Stimulated activated CD4-positive, alpha-beta T cell treated with anti-CD3 and anti-CD28 coated beads, Interleukin-15, amount 100 ng/mL, for 48 hours (primary cell): ENCODE measurements around the gene SOX15.
"Not testable (repeated sequence)": the region's sequence is repeated elsewhere in the genome, so short reads cannot be mapped to it uniquely, and the experiment has no call there.

Source experiments
- DNase-seq, 2 donors: peaks; one replicate each; pipeline ENCODE4 v3.0.0-alpha.2; 2020; ENCODE audit warnings: low read depth in 2 of 2

Gene SOX15

DNA sequence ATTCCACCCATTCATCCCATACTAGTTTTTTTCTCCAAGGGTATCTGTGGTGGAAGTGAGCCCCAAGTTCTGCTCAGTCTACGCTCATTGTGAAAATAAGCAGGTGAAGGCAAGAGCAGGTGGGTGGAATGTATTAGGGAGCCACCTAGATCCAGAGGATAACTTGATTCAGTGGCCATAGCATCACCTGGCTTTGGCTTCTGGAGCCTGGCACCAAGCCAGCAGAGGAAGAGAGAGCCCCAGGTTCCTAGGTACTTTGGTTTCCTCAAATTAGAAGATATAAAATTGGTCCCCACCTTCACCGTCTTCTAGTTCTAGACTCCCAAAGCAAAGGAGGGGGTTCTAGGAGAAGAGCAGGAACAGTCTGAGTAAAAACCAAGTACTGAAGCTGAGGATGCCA is 20.7 kb upstream of the SOX15 start:
- DNase-seq: no peak

DNA sequence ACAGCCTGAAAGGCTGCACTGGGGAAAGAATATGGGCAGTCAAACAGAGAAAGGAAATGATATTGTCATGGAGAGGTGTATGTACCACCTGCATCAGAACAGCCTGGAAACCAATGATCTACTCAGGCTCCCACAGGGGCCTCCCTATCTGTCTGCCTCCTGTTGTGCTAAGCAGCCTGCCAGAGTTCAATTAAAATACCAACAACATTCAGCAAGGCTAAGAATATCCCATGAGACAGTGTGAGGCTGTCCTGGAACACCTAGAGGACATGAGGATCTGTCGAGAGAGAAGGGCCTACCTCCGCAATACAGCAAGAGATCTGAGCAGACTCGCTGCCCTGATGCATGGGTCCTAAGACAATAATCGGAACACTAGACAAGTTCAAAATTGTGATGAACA is 16.4 kb upstream of the SOX15 start:
- DNase-seq: no peak

DNA sequence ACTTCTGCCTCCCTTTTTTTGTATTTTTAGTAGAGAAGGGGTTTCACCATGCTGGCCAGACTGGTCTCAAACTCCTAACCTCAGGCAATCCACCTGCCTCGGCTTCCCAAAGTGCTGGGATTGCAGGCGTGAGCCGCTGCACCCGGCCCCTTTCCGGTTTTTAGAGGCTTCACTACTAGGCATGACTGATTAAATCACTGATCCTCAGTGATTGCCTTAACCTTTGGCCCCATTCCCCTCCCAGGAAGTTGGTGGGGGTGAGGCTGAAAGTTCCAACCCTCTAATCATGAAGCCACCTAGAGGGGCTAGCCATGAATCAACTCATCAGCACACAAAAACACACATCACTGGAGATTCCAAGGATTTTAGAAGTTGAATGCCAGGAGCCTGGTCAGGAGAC is 7.7 kb upstream of the SOX15 start:
- DNase-seq: not testable (repeated sequence)

DNA sequence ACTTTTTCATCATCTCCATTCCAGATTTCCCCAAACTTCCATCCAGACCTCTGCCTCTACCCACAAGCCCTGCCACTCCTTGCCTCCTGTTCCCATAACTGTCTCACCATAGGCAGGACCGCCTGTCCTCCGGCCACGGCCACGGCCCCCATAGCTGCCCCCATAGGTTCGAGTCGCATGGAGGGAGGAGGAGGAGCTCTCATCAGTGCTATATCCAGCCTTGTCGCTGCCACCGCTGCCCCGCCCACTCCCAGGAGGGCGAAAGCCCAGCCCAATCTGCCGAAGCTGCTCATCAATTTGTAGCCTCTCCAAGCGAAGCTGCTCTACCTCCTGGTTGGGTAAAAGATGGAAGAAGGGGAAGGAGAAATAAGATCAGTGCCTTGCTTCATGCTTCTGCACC is 3.4 kb upstream of the SOX15 start:
- DNase-seq: no peak

DNA sequence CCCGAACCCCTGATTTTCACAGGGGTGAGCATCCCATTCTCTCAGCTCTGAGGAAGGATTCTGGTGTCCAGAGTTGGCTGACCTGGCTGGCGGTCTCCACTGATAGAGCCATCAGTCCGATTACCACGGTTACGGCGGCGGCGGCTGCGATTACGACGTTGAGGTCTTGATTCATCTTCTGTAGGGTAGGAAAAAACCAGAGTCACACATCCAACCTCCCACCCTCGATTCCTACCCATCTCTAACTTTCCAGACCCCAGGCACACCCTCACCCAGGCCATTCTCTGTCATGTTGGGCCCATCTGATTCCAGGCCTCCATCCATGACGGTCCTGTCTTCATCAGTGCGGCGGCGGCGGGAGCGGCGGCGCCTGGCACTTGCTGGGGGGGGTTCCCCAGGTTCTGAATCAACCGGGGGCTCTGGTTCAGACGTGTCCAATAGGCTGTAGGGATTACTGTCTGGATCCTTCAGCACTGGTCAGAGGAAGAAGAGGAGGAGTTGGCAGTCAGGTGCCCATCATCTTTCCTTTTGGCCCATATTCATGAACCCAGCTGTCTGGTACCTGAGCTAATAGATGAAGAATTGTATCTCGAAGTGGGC is 2.6 kb upstream of the SOX15 start:
- DNase-seq: no peak

DNA sequence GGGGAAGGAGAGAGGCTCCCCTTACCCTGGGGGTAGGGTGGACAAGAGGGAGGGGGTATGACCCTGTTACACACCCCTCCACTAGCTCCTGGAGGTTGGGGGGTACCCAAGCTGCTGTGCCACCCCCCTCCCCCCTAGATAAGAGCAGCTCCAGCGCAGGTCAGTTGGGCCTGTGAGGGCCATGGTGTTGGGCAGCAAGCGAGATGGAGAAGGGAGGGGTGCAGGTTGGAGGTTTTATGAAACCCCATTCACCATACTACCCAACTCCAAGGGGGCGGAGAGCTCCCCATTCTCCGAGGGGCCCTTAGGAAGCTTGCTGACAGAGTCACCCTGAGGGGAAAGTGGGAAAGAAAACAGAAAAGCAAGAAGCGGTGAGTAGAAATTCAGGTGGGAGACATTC is 1.7 kb upstream of the SOX15 start:
- no peak for DNase-seq

DNA sequence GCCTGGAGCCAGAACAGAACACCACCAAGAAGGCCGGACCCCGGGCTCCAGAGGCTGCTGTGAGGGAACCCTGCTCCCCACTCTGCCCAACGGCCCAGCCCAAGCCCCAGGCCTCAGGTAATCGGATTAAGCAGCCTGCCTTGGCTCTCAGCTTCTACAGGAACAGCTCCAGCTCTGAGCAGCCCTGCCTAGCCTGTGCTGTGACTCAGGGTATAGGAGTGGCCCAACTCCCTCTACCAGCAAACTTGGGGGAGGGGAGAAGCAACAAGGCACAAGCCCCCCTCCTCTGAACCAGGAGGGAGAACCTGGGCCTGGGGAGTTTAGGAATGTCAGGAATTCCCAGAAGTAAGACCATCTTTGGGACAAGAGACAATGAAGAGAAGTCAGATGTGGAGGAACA is 849 bp upstream of the SOX15 start:
- no peak for DNase-seq

DNA sequence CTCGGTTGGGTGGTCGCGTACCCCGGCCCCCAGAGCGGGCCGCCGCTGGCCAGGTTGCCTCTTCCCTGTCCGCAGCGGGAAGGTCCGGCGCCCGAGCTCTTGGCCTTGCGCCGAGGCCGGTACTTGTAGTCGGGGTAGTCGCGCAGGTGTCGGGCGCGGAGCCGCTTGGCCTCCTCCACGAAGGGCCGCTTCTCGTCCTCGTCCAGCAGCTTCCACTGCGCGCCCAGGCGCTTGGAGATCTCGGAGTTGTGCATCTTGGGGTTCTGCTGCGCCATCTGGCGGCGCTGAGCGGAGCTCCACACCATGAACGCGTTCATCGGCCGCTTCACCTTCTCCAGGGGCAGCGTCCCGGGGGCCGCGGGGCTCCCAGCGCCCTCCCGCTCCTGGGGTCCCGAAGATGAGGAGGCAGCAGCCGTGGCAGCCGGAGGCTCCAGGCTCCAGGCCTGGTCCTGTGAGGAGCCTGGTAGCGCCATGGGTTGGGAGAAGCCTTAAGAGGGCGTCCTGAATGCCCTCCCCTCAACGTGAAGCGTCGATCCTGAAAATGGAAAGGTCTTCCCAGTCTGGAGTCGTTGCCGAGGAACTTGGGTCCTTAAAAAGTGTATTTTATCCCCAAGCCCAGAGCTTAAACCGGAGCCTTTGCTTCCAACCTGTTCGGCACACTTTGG is 558 bp downstream of the SOX15 start:
- DNase-seq: peak; percentile 49 to 52

DNA sequence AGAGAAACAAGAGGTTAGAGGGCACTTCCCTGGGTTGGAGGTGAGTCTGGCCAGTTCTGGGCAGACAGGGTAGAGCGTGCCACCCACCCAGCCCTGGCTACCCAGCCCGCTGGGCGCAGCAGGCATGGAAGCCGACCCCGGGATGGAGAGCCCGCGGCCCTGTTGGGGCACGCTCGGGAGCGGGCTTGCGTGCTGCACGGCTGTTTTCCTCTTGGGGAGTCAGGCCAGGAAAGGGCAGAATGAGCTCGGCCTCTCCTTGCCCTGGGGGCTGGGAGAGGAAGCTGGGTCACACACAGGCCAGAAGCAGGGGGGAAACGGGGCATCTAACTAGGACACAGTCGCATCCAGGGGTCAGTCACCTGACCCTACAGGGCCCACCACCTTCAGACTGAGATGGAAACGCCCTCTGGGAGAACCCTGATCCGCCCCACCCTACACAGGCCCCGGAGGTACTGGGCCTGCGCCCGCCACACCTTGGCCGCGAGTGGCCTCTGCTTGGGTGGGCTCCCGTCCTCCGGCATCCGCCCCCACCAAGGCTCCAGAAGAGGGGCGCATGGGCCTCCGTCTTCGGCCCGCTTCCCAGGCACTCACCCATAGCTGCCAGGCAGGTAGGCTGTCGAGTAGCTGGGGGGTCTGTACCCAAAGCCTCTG is 1.2 kb downstream of the SOX15 start:
- no peak for DNase-seq

DNA sequence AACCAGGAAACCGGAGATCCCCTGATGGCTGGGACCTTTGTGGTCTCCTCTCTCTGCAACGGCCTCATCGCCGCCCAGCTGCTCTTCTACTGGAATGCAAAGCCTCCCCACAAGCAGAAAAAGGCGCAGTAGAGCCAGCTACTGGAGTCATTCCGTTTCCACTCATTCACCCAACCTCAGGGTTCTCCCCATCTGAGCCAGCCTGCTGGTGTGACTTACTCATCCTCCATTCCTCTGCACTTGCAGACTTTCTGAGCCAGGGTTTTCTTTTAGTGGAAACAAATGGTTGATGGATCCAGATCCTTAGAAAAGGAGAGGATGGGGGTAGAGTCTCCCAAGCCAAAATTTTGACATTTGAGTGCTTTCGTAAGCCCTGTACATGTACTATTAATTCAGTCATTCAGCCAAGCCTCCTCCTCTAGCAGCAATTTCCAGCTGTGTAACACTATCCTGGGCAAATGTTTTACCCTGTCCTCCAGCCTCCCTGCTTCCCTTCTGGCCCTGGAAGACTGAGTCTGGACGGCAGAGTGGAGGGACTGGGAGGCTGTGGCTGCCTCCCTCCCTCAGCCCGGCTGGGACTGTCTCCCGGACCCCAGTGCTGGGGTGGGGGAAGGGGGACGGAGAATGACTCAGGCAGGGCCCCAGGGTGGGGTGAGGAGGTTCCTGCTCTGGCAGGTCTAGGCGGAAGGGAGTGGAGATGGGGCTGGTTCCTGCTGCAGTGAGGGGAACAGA is 2.3 kb downstream of the SOX15 start:
- DNase-seq: no peak

DNA sequence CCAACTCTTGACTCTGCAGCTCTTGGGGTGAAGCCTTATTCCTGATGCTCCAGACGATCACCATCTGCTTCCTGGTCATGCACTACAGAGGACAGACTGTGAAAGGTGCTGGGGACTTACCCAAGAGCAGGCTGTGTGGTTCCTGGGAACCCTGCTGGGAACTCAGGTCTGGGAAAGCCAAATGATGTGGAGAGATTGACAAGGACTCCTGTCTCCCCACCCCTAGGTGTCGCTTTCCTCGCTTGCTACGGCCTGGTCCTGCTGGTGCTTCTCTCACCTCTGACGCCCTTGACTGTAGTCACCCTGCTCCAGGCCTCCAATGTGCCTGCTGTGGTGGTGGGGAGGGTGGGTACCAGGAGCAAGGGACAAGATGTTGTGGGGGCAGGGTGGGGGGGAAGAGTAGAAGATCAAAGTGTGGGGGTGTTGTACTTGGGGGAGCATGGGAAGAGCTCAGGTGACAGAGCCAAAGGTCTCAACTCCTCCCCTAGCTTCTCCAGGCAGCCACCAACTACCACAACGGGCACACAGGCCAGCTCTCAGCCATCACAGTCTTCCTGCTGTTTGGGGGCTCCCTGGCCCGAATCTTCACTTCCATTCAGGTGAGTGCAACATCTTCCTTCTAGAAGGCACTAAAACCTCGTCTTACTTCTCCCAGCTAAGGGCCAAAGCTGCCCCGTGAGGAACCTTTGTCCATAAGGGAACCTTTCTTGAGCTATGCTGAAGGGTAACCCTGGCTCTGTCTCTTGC is 3.0 kb downstream of the SOX15 start:
- DNase-seq: no peak

DNA sequence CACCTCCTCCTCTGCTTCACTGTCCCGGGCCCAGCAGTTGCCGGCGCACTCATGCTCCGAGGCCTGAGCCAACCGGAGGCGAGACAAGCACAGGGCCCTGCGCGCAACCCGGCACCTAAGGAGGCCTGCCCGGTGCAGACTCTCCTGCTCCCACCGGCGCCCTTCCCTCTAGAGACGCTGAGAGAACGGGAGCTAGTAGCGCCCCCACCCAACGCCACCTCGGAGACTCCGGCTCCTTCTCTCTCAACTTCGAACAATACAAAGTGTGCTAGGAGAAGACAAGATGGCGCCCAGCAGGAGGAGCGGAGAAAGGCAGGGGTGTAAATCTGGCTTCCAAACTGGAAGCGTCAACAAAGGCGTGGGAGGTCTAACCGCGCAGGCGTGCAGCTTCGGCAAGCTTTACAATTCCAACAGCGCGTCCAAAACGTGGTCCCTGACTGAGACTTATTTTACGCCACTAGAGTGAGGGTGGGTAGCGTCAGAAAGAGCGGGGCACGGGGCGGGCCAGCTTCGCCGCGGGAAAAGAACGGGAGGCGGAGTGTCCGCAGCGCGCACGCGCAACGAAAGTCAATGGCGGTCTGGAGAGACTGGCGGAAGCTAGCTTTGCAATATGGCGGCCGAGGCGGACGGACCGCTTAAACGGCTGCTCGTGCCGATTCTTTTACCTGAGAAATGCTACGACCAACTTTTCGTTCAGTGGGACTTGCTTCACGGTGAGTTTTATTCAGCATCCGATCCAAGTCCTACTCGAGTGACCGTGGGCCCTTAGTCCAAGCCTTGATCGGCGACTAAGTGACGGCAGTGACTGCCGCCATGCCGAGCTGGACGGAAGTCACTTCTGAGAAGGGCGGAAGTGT is 6.4 kb downstream of the SOX15 start, which contains the start of gene MPDU1:
TSS of gene MPDU1 (plus strand) at position 600 of the 857 bp plus-strand sequence. CDS start at position 611, 11 bp downstream.
- peak; percentile 93 to 94 for DNase-seq

DNA sequence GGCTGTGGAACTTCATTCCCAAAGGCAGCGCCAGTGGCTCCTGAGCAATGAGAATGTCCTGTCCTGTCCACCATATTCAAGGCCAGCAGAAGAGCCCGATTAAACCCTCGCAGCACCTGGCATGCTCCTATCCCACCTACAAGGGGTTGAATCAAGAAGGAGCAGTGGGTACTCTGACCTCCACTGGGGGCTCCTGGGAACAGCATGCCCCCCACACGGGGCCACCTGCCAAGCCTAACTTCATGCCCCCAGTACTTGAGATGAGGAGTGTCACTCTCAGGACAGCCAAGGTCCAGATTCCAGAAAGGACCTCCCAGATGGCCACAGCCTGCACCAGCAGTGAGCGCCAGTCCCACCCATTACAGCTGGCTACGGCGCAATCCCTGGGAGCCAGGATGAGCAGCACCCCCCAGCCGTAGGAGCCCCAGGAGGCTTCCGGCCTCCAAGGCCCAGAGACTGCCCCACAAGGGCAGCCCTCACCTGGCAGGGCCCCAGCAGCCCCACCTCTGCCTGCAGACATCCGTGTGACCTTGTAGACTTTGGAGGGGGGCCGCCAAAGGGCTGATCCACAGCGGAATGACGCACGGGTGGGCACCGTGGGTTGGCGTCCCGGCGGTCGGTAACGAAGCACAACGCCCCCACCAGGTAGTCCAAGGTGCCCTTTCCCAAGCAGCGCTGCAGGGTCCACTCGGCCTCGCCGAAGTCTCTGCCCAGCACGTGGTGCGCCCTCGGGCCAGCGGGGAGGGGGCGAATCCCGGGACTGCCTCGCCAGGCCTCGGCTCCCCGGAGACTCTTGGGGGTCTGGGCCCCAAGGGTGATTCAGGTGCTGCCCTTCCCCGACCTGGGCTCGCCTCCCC is 7.3 kb downstream of the SOX15 start:
- DNase-seq: no peak

DNA sequence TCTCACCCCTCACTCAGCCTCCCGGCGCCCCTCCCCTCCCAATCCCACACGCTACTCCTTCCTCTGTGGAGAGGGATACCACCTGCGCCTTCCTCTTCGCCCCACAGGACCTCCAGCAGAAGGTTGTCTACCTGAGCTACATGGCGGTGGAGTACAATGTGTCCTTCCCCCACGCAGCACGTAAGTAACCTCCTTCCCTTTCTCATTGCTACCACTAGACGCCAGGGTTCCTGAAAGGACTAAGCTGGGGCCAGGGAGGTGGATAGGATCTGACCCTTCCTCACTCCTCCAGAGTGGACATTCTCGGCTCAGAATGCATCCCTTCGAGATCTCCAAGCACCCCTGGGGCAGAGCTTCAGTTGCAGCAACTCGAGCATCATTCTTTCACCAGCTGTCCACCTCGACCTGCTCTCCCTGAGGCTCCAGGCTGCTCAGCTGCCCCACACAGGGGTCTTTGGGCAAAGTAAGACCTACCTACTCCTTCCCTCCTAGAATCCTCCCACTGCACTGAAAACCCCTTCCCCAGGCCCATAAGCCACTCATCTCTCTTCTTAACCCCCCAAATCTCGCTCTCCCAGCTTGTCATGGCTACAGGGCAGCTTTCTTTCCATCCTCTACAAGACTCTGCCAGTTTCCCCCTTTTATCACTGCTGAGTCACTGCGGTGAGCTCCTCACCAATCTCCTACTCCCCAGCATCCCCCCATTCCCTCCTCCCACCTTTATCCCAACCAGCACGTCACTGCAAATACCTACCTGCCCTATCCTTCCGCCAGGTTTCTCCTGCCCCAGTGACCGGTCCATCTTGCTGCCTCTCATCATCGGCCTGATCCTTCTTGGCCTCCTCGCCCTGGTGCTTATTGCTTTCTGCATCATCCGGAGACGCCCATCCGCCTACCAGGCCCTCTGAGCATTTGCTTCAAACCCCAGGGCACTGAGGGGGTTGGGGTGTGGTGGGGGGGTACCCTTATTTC is 9.0 kb downstream of the SOX15 start:
- DNase-seq: no peak

DNA sequence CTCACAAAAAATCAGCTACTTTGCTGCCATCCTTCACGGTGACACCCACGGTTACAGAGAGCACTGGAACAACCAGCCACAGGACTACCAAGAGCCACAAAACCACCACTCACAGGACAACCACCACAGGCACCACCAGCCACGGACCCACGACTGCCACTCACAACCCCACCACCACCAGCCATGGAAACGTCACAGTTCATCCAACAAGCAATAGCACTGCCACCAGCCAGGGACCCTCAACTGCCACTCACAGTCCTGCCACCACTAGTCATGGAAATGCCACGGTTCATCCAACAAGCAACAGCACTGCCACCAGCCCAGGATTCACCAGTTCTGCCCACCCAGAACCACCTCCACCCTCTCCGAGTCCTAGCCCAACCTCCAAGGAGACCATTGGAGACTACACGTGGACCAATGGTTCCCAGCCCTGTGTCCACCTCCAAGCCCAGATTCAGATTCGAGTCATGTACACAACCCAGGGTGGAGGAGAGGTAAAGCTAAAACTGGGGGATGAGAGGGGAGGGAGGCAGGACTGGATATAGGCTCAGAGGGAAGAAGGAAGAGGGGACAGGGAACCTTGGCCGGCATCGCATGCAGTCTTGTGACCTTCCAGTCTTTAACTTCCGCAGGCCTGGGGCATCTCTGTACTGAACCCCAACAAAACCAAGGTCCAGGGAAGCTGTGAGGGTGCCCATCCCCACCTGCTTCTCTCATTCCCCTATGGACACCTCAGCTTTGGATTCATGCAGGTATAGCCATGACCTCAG is 9.9 kb downstream of the SOX15 start:
- DNase-seq: no peak

DNA sequence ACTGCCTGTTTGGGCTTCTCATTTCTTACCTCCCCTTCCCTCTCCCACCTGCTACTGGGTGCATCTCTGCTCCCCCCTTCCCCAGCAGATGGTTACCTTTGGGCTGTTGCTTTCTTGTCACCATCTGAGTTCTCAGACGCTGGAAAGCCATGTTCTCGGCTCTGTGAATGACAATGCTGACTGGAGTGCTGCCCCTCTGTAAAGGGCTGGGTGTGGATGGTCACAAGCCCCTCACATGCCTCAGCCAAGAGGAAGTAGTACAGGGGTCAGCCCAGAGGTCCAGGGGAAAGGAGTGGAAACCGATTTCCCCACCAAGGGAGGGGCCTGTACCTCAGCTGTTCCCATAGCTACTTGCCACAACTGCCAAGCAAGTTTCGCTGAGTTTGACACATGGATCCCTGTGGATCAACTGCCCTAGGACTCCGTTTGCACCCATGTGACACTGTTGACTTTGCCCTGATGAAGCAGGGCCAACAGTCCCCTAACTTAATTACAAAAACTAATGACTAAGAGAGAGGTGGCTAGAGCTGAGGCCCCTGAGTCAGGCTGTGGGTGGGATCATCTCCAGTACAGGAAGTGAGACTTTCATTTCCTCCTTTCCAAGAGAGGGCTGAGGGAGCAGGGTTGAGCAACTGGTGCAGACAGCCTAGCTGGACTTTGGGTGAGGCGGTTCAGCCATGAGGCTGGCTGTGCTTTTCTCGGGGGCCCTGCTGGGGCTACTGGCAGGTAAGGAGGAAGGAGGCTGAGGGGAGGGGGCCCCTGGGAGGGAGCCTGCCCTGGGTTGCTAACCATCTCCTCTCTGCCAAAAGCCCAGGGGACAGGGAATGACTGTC is 10.7 kb downstream of the SOX15 start, which contains the start of gene CD68:
TSS of gene CD68 (plus strand) at position 638 of the 833 bp plus-strand sequence. CDS start at position 678, 40 bp downstream.
- DNase-seq: peak; percentile 67 to 74
